Mucosa of gallbladder (tissue), 1 donor: ENCODE measurements around the gene BZW2. TPM values are rescaled to one million over a fixed set of nuclear protein-coding genes. Genes with fewer than 3 reads are reported as not detected.

Source experiments
- DNase-seq: peaks from one replicate; pipeline ENCODE4 v3.0.0-alpha.2; 2020; ENCODE audit warnings: low spot score
- total RNA-seq: library from RNA; stranded (reverse); gene quantifications from one replicate; pipeline ENCODE4 v1.2.1, GENCODE V29; 2021
- donor health status: DM: no; HTN: no; CAD: no.

The BZW2 gene
- total RNA-seq, 1 donor from 2014 or later, result 24.2 TPM

DNA sequence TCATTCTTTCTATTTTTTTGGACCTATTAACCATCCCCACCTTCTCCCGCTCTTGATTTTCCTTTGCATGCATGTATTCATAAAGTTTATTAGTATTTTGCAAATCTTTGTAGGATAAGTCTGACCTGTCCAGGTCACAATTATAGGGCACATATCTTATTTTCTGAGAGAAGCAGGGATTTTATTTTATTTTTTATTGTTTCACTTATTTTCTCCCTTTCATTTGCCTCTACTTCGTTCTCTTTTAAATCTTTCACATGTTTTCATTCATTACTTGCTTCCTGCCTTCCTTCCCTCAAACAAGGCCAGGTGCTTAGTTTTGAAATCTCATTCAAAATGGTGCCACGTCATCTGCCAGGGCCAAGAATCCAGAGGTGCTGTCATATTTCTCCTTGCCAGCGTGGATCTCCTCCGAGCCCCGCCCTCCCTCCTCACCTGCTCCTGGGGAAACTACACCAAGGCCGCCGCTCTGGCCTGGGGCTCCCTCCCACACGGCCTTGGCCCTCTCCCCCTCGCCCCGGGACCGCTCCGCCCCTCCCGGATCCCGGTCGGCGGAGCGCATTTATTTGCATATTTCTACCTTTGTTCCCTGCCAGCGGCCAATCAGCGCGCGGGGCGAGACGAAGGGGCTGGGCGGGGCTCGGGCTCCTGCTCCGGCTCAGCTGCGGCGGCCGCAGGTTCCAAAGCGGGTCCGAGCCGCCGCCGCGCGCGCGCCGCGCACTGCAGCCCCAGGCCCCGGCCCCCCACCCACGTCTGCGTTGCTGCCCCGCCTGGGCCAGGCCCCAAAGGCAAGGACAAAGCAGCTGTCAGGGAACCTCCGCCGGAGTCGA lies 107.3 kb downstream of the BZW2 start, which contains the start of gene TSPAN13:
Gene TSPAN13, plus strand, starts transcription at position 654 of the 830 bp plus-strand sequence. CDS start 213 bp downstream, outside the sequence.
- peak; percentile 90 for DNase-seq

DNA sequence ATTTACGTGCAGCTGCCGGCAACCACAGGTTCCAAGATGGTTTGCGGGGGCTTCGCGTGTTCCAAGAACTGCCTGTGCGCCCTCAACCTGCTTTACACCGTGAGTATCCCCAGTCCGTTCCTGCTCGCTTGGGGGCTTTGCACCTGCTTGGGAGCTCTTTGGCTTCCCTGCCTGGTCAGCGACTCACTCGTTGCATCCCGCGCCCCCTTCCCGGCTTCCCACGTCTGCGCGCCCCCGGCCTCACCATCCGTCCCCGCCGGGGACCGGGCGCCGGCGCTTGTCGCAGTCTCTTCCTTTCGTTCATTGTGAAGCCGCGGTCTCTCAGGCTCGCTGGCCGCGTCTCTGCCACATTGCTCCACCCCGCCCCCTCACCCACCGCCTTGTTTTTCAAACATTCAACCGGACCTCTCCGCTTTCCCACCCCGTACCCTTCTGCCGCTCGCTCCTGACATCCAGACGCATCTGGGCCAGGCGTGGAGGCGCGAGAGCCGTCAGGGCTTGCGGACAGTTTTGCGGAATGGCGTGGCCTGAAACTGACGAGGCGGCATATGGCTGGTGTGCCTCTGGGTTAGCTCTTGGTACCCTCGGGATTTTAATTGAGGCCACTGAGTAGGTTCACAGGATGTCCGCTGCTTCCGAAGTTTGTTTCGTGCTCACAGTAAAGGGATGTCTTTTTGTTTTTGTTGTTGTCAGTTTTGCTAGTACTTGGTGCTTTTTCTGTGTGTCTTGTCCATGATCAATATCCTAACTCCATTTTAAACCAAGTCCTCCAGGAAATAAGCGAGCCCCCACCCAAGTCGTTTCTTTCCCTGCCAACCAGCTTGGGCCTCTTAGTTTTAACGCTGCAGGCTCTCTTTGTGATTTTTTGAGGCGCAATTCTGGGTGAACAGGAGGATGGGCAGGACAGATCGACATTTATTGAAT lies 108.2 kb downstream of the BZW2 start:
- DNase-seq, result peak; percentile 20

DNA sequence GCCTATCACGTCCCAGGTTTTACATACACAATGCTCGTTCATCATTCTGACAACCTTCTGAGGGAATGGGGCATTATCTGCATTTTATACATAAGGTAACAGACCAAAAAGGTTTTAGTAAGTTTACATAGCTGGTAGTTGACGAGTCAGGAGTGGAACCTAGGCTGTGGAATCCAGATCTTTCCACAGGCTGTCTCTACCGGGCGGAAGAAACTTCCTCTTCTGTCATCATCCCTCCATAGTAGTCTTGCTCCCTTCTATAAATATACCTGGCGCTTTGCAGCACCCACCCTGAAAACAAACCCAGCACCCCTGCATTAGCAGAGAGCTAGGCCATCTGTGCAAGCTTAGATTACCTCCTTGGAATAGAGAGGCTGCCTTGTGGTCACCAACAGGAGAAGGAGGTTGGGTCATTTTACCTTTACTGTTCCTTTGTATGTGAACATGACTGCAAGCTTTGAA lies 108.9 kb downstream of the BZW2 start:
- no peak for DNase-seq

DNA sequence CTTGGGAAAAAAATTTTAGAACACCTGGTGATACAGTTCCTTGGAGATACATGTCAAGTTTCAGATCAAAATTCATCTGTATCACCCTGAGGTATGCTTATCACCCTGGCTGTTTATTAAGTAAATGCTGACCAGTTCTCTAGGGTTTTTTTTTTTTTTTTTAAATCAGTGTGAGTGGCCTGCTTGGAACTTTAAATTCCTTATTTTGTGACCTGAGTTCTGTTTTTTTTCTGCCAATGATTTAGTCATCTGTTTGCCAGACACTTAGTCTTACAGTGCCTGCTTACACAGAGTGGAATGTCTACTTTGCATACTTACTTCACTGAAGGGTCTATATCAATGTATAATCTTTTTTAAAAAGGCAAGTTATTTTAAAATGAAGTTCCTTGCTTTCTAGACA lies 109.4 kb downstream of the BZW2 start:
- DNase-seq, result no peak

Other genes starting within 250 kb of the BZW2 start
- 3.3 TPM for gene CRPPA, start 224.6 kb upstream of the BZW2 start, total RNA-seq
- gene SOSTDC1, start 180.4 kb upstream of the BZW2 start, total RNA-seq, result 0.12 TPM
- gene LRRC72, start 119.4 kb upstream of the BZW2 start, total RNA-seq, result not detected
- gene ANKMY2, start 427 bp upstream of the BZW2 start, total RNA-seq, result 28.0 TPM
- gene TSPAN13, start 107.6 kb downstream of the BZW2 start, total RNA-seq, result 118 TPM
- 979 TPM for gene AGR2, start 158.8 kb downstream of the BZW2 start, total RNA-seq
- gene AGR3, start 235.8 kb downstream of the BZW2 start, total RNA-seq, result 50.9 TPM